Endothelial cell of umbilical vein (primary cell): Measurements from ENCODE around the gene CRY2. TPM values are rescaled to one million over a fixed set of nuclear protein-coding genes. Genes with fewer than 3 reads are reported as not detected.

Source experiments
- BruUV-seq: library from RNA; stranded (reverse); fragments of 400-500 nt; replicated peaks from 2 replicates; lab custom pipeline; 2021; lab: Mats Ljungman, UMichigan
- CTCF ChIA-PET: fragments of 300-600, 350-600 bp; sonication (Branson Sonifier 250); formaldehyde crosslinking; loops from one replicate; lab custom pipeline; 2021; ENCODE audit warnings: antibody characterized with exemption, inconsistent platforms; lab: Charles Lee
- POLR2A ChIA-PET: fragments of 300-600, 350-600 bp; sonication (Branson Sonifier 250); formaldehyde crosslinking; loops from one replicate; lab custom pipeline; 2021; ENCODE audit warnings: antibody characterized with exemption, inconsistent platforms; lab: Charles Lee
- DNase-seq: peaks from one replicate; pipeline ENCODE4 v3.0.0-alpha.2; 2011; ENCODE audit warnings: low read depth, low spot score
- FAIRE-seq: peaks from 2 replicates; lab custom pipeline; 2011; peaks lifted over from hg19 to GRCh38; lab: Jason Lieb, UNC
- H2AFZ ChIP-seq: 2 replicates; pipeline ENCODE4 v1.6.0; 2012; ENCODE audit warnings: low read depth, low read length, control low read depth, inconsistent platforms
- H3K27ac ChIP-seq: 2 replicates; pipeline ENCODE4 v1.5.1; 2011; ENCODE audit warnings: low read depth, mild to moderate bottlenecking, control low read depth, low read length, moderate library complexity; ENCODE audit not compliant: insufficient read depth
- H3K27me3 ChIP-seq, 2 experiments: 2 replicates each; pipeline versions ENCODE4 v1.6.0 to v1.6.1; 2011; ENCODE audit warnings: low read length in 2 of 2, mixed read lengths in 1 of 2; ENCODE audit not compliant: control insufficient read depth in 2 of 2, insufficient read depth in 2 of 2
- H3K36me3 ChIP-seq, 2 experiments: 2 replicates in 1 of 2; 3 replicates in 1 of 2; pipeline ENCODE4 v1.5.1; 2011; ENCODE audit warnings: low read length in 2 of 2, mild to moderate bottlenecking in 1 of 2, moderate library complexity in 1 of 2; ENCODE audit not compliant: control insufficient read depth in 2 of 2, insufficient read depth in 2 of 2; ENCODE audit errors: extremely low read depth in 1 of 2
- H3K4me1 ChIP-seq: 3 replicates; pipeline ENCODE4 v1.5.1; 2011; ENCODE audit warnings: mild to moderate bottlenecking, low read length; ENCODE audit not compliant: control insufficient read depth, insufficient read depth; ENCODE audit errors: extremely low read depth
- H3K4me2 ChIP-seq: 2 replicates; pipeline ENCODE4 v1.6.1; 2011; ENCODE audit warnings: low read length, control low read depth, mixed read lengths; ENCODE audit not compliant: insufficient read depth
- H3K4me3 ChIP-seq, 3 experiments: fragments of 200-600 bp in 1 of 3; sonication (generic), shearing (Covaris generic) in 1 of 3; replicated peaks in 1 of 3; 2 replicates each; pipeline ENCODE4 v1.5.1; 2011 to 2016; ENCODE audit warnings: control low read depth in 3 of 3, low read length in 3 of 3, mild to moderate bottlenecking in 2 of 3, inconsistent platforms in 1 of 3, low read depth in 1 of 3, moderate library complexity in 1 of 3; ENCODE audit not compliant: insufficient read depth in 1 of 3
- H3K79me2 ChIP-seq: 2 replicates; pipeline ENCODE4 v1.6.0; 2012; ENCODE audit warnings: low read length, inconsistent platforms; ENCODE audit not compliant: control insufficient read depth, insufficient read depth
- H3K9ac ChIP-seq: replicated peaks from 2 replicates; pipeline ENCODE3; 2011; ENCODE audit warnings: low read length, control low read depth; ENCODE audit not compliant: insufficient read depth; ENCODE audit errors: extremely low read depth
- H3K9me1 ChIP-seq: replicated peaks from 3 replicates; pipeline ENCODE4 v1.6.0; 2011; ENCODE audit warnings: mild to moderate bottlenecking, low read length; ENCODE audit not compliant: control insufficient read depth, insufficient read depth; ENCODE audit errors: extremely low read depth
- H3K9me3 ChIP-seq: replicated peaks from 2 replicates; pipeline ENCODE4 v1.5.1; 2012; ENCODE audit warnings: low read length, inconsistent platforms; ENCODE audit not compliant: control insufficient read depth, insufficient read depth
- H4K20me1 ChIP-seq: replicated peaks from 2 replicates; pipeline ENCODE3; 2011; ENCODE audit warnings: mild to moderate bottlenecking, low read length; ENCODE audit not compliant: control insufficient read depth, insufficient read depth; ENCODE audit errors: extremely low read depth
- CTCF ChIP-seq, 2 donors: IDR thresholded peaks; 1 replicate in 1 of 2; 2 replicates in 1 of 2; pipeline ENCODE4 v1.5.1; 2011; ENCODE audit warnings: low read length in 2 of 2, mild to moderate bottlenecking in 2 of 2, moderate library complexity in 2 of 2, control low read depth in 1 of 2, inconsistent platforms in 1 of 2, low read depth in 1 of 2; ENCODE audit not compliant: insufficient read depth in 1 of 2; ENCODE audit errors: extremely low read depth in 1 of 2
- EZH2 ChIP-seq: IDR thresholded peaks from 2 replicates; pipeline ENCODE4 v1.6.1; 2012; ENCODE audit warnings: borderline replicate concordance, low read depth, mild to moderate bottlenecking, moderate library complexity, low read length, inconsistent platforms; ENCODE audit not compliant: severe bottlenecking
- FOS ChIP-seq: IDR thresholded peaks from 2 replicates; pipeline ENCODE4 v1.6.1; 2011; ENCODE audit warnings: mild to moderate bottlenecking, low read length, moderate library complexity, borderline replicate concordance; ENCODE audit not compliant: insufficient read depth
- GATA2 ChIP-seq: IDR thresholded peaks from 2 replicates; pipeline ENCODE4 v1.7.0; 2011; ENCODE audit warnings: low read depth, mild to moderate bottlenecking, moderate library complexity, mixed read lengths, low read length; ENCODE audit not compliant: insufficient read length, insufficient read depth
- JUN ChIP-seq: IDR thresholded peaks from 2 replicates; pipeline ENCODE4 v1.6.1; 2011; ENCODE audit warnings: borderline replicate concordance, low read depth; ENCODE audit not compliant: insufficient read length, insufficient read depth
- MAX ChIP-seq: IDR thresholded peaks from 2 replicates; pipeline ENCODE4 v1.6.1; 2011; ENCODE audit not compliant: insufficient read depth, insufficient read length
- MYC ChIP-seq: IDR thresholded peaks from one replicate; pipeline ENCODE4 v1.6.1; 2011; ENCODE audit warnings: mild to moderate bottlenecking, low read depth, low read length
- POLR2A ChIP-seq: IDR thresholded peaks from 2 replicates; pipeline ENCODE4 v1.6.1; 2012; ENCODE audit warnings: low read depth, mild to moderate bottlenecking, control low read depth, low read length
- POLR2AphosphoS5 ChIP-seq: IDR thresholded peaks from 2 replicates; pipeline ENCODE4 v1.6.1; 2012; ENCODE audit warnings: low read depth, mild to moderate bottlenecking, control low read depth, low read length, moderate library complexity; ENCODE audit not compliant: insufficient read depth
- dilution Hi-C: fragments of 300-500 bp; cut with MboI; formaldehyde crosslinking; loops from one replicate; pipeline ENCODE4 v1.15.0; 2019; ENCODE audit warnings: low sequenced_read_pairs; ENCODE audit not compliant: extremely low pct_ligation_motif_present
- intact Hi-C: fragments of 100-400 bp; cut with micrococcal nuclease; formaldehyde crosslinking; loops from one replicate; pipeline ENCODE4 v1.10.0; 2022
- polyA plus RNA-seq, 4 experiments: library from polyadenylated mRNA; depleted of rRNA in 3 of 4; stranded (reverse) in 3 of 4; unstranded in 1 of 4; fragments of >200 nt; gene quantifications; 2 replicates each; pipeline versions ENCODE4 v1.2.1 to v1.2.3, GENCODE V29; 2011 to 2012; ENCODE audit warnings: missing spikeins in 1 of 4
- total RNA-seq: library from RNA; stranded (reverse); gene quantifications from 2 replicates; pipeline ENCODE4 v1.2.3, GENCODE V29; 2021

The CRY2 gene
- total and polyA plus RNA-seq, 2 donors (not counting 3 experiments of a cell fraction or from before 2014, with no cell fraction given) = 7.7 to 11.7 TPM

GRCh38 chr11:45902452-45903380, 55.4 kb downstream of the CRY2 start:
- H3K27me3 ChIP-seq = peaks cover 4 to 5% of the 10 kb centered on the region in 2 experiments
- no peak overlapping the region for H3K27ac ChIP-seq
- H3K4me1 ChIP-seq = peaks cover 10% of the 10 kb centered on the region
- TF ChIP-seq GATA2 (no peak), POLR2AphosphoS5 (no peak), CTCF (IDR thresholded peaks at IDR 0.05; ENCODE audit: extremely low read depth in 1 of 2, insufficient read depth in 1 of 2, low read depth in 1 of 2, low read length in 2 of 2) (no peak), JUN (no peak), MYC (no peak), POLR2A (no peak), FOS (no peak), EZH2 (no peak), MAX (no peak)
- no peak for DNase-seq
- no peaks in the 10 kb centered on the region for H3K36me3 ChIP-seq
- dilution Hi-C loops (no loop called here), intact Hi-C loops (no loop called here)
- no peaks in the 10 kb centered on the region for H3K9me1 ChIP-seq
- POLR2A ChIA-PET = no interaction called here
- no TSS peak for BruUV-seq
- H3K79me2 ChIP-seq = no peaks in the 10 kb centered on the region
- H2AFZ ChIP-seq = no peak overlapping the region
- no peaks in the 10 kb centered on the region for H3K9me3 ChIP-seq
- H4K20me1 ChIP-seq = no peaks in the 10 kb centered on the region
- CTCF ChIA-PET = no interaction called here
- no peak for FAIRE-seq
- H3K4me3 ChIP-seq = no peak overlapping the region
- no peak overlapping the region for H3K4me2 ChIP-seq
- no peak overlapping the region for H3K9ac ChIP-seq
